GM18909 (cell line): ENCODE data around the gene RNF168.
"Not testable (repeated sequence)": the region's sequence is repeated elsewhere in the genome, so short reads cannot be mapped to it uniquely, and the experiment has no call there.

Experiments
- ATAC-seq: cut with Tn5 transposase; IDR thresholded peaks from one replicate; pipeline ENCODE4 v1.9.1; 2021; ENCODE audit warnings: mild to moderate bottlenecking; ENCODE audit not compliant: unreplicated experiment, poor library complexity

RNF168 gene

DNA sequence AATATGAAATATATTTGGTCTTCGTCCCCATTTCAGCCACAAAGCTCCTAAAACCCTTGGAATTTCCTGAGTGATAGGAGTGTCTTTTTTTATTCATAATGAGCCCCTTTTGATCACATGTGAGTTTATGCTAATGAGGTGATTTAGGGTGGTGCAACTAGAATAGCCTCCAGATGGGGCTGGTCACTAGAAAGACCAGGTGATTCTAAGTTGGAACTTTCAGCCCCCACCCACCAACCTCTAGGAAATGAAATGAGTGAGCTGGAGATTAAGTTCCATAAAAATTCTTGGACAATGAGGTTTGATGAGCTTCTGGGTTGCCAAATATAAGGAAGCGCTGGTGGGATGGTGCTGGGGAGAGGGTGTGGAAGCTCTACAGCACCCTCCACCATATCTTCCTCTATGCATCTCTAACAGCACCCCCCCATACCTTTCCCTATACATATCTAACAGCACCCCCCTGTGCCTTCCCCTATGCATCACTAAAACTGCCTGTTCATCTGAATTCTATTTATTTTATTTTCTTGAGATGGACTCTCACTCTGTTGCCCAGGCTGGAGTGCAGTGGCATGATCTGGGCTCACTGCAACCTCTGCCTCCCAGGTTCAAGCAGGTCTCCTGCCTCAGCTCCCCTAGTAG, 13.7 kb upstream of the RNF168 start:
- ATAC-seq: no peak

GRCh38 chr3:196514913-196515621, 11.5 kb upstream of the RNF168 start, which contains the start of gene SMCO1:
SMCO1 (minus strand) TSS chr3:196515346; CDS start chr3:196515209, 137 bp downstream.
- ATAC-seq: no peak

DNA sequence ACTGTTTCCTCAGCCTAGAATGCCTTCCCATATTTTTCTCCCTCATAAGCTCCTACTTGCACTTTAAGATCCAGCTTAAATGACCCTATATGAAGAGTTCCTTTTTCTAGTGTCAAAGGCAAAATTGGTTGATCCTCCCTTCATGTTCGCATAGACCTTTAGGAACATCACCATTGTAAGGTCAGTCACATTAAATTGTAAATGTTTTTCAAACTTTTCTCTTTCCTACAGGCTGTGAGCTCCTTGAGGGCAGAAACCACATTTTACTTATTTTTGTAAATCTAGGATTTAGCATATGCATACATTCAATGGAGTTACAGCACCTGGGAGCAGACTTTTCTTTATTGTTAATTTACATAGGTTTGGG, 10.8 kb upstream of the RNF168 start:
- ATAC-seq: no peak

GRCh38 chr3:196513697-196514349, 10.3 kb upstream of the RNF168 start:
- no peak for ATAC-seq

- not testable (repeated sequence) for ATAC-seq
Measured at GRCh38 chr3:196511646-196512425, 8.3 kb upstream of the RNF168 start.

DNA sequence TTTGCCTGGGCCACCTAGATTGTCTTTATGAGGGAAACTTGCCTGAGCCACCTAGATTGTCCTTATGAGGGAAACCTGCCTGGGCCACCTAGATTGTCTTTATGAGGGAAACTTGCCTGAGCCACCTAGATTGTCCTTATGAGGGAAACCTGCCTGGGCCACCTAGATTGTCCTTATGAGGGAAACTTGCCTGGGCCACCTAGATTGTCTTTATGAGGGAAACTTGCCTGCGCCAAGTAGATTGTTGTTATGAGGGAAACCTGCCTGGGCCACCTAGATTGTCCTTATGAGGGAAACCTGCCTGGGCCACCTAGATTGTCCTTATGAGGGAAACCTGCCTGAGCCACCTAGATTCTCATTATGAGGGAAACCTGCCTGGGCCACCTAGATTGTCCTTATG, 7.5 kb upstream of the RNF168 start:
- not testable (repeated sequence) for ATAC-seq

DNA sequence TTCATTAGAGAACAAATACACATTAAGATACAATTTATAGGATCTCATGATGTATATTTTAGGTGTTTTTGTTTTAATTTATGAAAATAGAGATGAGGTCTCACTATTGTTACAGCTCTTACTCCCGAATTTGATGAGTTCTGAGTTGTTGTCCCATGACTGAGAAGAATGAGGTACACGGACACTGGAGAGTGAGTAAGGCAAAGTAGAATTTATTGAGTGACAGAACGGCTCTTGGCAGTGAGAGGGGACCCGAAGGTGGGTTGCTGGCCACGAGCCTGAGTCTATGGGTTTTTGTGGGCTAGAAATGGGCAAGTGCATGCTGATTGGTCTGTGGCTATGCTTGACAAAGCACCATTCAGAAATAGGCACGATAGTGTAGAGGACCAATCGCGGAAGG, 3.1 kb upstream of the RNF168 start:
- ATAC-seq: no peak

DNA sequence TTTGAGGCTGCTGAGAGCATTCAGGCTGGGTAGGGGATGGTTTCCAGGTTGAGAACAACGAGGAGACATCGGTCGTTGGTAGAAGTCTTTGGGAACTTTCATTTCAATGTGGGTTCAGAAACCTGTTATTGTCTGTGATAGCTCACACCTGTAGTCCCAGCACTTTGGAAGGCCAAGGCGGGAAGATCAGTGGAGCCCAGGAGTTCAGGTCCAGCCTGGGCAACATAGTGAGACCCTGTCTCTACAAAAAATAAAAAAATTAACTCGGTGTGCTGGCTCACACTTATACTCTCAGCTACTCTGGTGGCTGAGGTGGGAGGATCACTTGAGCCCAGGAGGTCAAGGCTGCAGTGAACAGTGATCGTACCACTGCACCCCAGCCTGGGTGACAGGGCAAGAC, 988 bp upstream of the RNF168 start:
- no peak for ATAC-seq

GRCh38 chr3:196504077-196504398, 470 bp upstream of the RNF168 start:
- not testable (repeated sequence) for ATAC-seq

GRCh38 chr3:196502775-196503195, 783 bp downstream of the RNF168 start:
- peak; percentile 14 for ATAC-seq

- no peak for ATAC-seq
Measured at GRCh38 chr3:196501316-196502044, 2.1 kb downstream of the RNF168 start.

DNA sequence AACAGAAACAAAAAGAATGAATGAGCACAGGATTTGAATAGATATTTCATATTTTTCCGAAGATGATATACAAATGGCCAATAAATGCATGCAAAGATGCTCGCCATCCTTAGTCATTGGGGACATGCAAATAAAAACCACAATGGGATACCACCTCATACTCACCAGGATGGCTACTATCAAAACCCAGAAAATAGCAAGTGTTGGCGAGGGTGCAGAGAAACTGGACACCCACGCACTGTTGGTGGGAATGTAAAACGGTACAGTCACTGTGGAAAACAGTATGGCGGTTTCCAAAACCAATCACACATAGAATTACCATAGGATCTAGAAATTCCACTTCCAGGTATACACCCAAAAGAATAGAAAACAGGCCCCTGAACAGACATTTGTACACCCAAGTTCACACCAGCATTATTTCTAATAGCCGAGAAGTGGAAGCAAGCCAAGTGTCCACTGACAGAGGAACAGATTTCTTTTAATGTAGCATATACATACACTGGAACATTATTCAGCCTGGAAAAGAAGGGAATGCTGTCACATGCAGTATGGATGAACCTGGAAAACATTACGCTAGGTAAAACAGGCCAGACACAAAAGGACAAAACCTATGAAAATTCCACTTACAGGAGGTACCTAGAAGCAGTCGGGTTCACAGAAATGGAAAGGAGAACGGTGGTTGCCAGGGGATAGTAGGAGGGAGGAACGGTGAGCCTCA, 3.6 kb downstream of the RNF168 start:
- ATAC-seq: no peak

DNA sequence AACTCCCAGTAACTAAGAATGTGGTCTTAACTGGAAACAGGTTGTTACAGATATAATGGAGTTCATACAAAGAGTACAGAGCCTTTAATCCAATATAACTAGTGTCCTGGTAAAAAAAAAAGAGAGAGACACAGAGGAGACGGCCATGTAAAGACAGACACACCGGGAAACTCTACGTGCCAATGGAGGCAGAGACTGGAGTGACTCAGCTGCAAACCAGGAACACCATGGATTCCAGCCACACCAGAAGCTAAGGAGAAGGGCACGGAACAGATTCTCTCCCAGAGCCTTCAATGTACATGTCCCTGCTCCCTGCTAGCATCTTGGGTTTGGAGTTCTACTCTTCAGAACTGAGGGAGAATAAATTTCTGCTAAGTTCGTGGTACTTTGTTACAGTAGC, 4.5 kb downstream of the RNF168 start:
- ATAC-seq: no peak

DNA sequence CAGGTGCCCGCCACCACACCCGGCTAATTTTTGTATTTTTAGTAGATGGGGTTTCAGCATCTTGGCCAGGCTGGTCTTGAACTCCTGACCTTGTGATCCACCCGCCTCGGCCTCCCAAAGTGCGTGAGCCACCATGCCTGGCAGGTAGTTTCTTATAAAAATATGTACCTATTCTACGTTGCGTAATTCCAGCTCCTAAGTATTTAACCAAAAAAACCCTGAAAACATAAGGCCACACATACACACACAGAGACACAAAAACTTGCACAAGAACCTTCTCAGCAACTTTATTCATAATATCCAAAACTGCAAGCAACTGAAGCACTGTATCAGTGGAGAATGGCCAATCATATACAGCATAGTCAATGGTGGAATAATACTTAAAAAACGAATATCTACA, 5.3 kb downstream of the RNF168 start:
- no peak for ATAC-seq

DNA sequence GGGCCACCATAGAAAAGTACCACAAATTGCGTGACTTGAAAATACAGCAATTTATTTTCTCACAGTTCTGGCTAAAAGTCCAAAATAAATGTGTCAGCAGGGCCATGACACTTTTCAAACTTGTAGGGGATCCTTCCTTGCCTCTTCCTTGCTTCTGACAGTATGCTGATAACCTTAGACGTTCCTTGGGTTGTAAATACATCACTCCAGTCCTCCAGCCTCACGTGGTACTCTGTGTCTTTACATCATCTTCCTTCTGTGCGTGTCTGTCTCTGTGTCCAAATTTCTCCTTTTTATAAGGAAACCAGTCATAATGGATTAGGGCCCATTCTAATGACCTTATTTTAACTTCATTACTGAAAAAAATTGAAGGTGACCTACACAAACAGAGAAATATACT, 7.4 kb downstream of the RNF168 start:
- ATAC-seq: no peak

- no peak for ATAC-seq
Measured at GRCh38 chr3:196493292-196493691, 10.3 kb downstream of the RNF168 start.

DNA sequence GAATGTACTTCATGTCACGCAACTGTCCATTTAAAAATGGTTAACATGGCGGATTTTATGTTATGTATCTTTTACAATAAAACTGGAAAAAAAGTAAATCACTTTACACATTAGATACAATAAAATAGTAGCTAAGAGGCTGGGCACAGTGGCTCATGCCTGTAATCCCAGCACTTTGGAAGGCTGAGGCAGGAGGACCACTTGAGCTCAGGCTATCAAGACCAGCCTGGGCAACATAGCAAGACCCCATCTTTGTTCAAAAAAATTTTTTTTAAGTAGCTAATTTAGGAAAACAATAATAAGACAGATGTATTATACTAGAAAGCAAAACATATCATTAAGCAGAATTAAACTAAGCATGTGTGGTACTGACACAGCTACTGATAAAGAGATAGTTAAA, 11.5 kb downstream of the RNF168 start:
- ATAC-seq: no peak

DNA sequence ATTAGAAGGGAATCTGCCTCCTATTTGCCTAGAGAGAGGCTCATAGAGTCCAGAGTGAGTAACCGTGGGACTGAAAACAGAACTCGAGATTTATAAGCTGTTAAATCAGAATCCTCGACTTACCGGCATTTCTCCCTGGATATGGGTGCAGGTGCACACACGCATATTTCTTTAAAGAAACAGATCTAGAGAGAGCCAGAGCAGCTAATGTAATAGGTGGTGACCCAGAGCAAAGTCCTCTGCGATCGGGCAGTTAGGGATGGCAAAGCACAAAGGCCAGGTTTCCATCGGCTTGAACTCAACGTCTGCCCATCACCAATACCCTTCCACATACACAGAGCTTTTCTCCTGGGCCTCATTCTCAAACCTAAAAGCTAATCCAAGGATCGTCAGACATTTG, 13.8 kb downstream of the RNF168 start:
- ATAC-seq: no peak

GRCh38 chr3:196486263-196486662, 17.3 kb downstream of the RNF168 start:
- ATAC-seq: no peak

GRCh38 chr3:196477678-196478077, 25.9 kb downstream of the RNF168 start:
- no peak for ATAC-seq
